Skeletal muscle tissue (tissue), 4 donors: ENCODE data around the gene FAM184A. TPM values are rescaled to one million over a fixed set of nuclear protein-coding genes. Genes with fewer than 3 reads are reported as not detected.
"Not testable (repeated sequence)": the region's sequence is repeated elsewhere in the genome, so short reads cannot be mapped to it uniquely, and the experiment has no call there.

Source experiments
- H3K27ac ChIP-seq: one replicate; pipeline ENCODE4 v1.7.0; 2013; ENCODE audit warnings: mild to moderate bottlenecking, low read depth, low read length, inconsistent platforms
- H3K27me3 ChIP-seq, 3 donors: one replicate each; pipeline ENCODE4 v1.7.0; 2013; ENCODE audit warnings: low read length in 3 of 3; ENCODE audit not compliant: control insufficient read depth in 3 of 3, insufficient read depth in 3 of 3
- H3K36me3 ChIP-seq, 3 donors: one replicate each; pipeline ENCODE4 v1.7.0; 2013; ENCODE audit warnings: low read length in 3 of 3; ENCODE audit not compliant: control insufficient read depth in 3 of 3, insufficient read depth in 3 of 3
- H3K4me1 ChIP-seq, 3 donors: one replicate each; pipeline ENCODE4 v1.7.0; 2013; ENCODE audit warnings: low read length in 3 of 3, mild to moderate bottlenecking in 3 of 3; ENCODE audit not compliant: control insufficient read depth in 3 of 3, insufficient read depth in 3 of 3
- H3K4me3 ChIP-seq, 3 donors: one replicate each; pipeline ENCODE4 v1.7.0; 2013; ENCODE audit warnings: low read length in 3 of 3
- H3K9ac ChIP-seq, 3 donors: one replicate each; pipeline ENCODE4 v1.7.0; 2013; ENCODE audit warnings: low read length in 3 of 3, mild to moderate bottlenecking in 3 of 3, moderate library complexity in 2 of 3, low read depth in 1 of 3
- H3K9me3 ChIP-seq, 3 donors: one replicate each; pipeline ENCODE4 v1.7.0; 2013; ENCODE audit warnings: low read length in 3 of 3; ENCODE audit not compliant: control insufficient read depth in 3 of 3
- total RNA-seq: library from RNA; depleted of rRNA; stranded (reverse); fragments of >200 nt; gene quantifications from one replicate; pipeline ENCODE4 v1.2.3, GENCODE V29; 2014
- donor health status: Osteomylitis.

Gene FAM184A
- total RNA-seq, result 10.4 TPM

GRCh38 chr6:119078376-119079282 is at the start of gene FAM184A:
FAM184A (minus strand) TSS chr6:119078664; CDS start chr6:119078299, 365 bp downstream.
- Histone ChIP-seq H3K4me3 (peak within 1 kb of the TSS; percentile 78 to 84 (median 84)), H3K27ac (peak within 1 kb of the TSS; percentile 44), H3K9ac (peak within 1 kb of the TSS; percentile 74 to 82 (median 74)), H3K9me3 (no peaks in the 10 kb centered on the region), H3K27me3 (peaks cover 0 to 4% (median 0%) of the 10 kb centered on the region in 3 donors), H3K4me1 (peaks cover 10 to 15% (median 14%) of the 10 kb centered on the region in 3 donors), H3K36me3 (no peaks in the 10 kb centered on the region)

- no peaks in the 10 kb centered on the region for H3K9me3 ChIP-seq
Measured at GRCh38 chr6:119127627-119128026, 49.2 kb upstream of the FAM184A start.

GRCh38 chr6:119126826-119127225 is 48.4 kb upstream of the FAM184A start:
- Histone ChIP-seq H3K4me3 (no peak overlapping the region), H3K36me3 (no peaks in the 10 kb centered on the region), H3K9ac (no peak overlapping the region), H3K4me1 (peaks cover 0 to 3% (median 2%) of the 10 kb centered on the region in 3 donors), H3K27me3 (no peaks in the 10 kb centered on the region), H3K9me3 (no peaks in the 10 kb centered on the region), H3K27ac (no peak overlapping the region)

More at GRCh38 chr6:119127627-119128026, 49.2 kb upstream of the FAM184A start:
- Histone ChIP-seq H3K27me3 (no peaks in the 10 kb centered on the region), H3K27ac (no peak overlapping the region), H3K4me1 (peaks cover 0 to 3% (median 2%) of the 10 kb centered on the region in 3 donors), H3K9ac (no peak overlapping the region), H3K4me3 (no peak overlapping the region), H3K36me3 (no peaks in the 10 kb centered on the region)

- Histone ChIP-seq H3K4me3 (no peak overlapping the region), H3K9ac (no peak overlapping the region), H3K27ac (no peak overlapping the region), H3K9me3 (no peaks in the 10 kb centered on the region), H3K4me1 (peaks cover 0 to 3% (median 2%) of the 10 kb centered on the region in 3 donors), H3K36me3 (no peaks in the 10 kb centered on the region), H3K27me3 (no peaks in the 10 kb centered on the region)
Measured at GRCh38 chr6:119126140-119126539, 47.7 kb upstream of the FAM184A start.

- Histone ChIP-seq H3K9ac (no peak overlapping the region), H3K9me3 (no peaks in the 10 kb centered on the region), H3K4me1 (peaks cover 0 to 3% (median 2%) of the 10 kb centered on the region in 3 donors), H3K27me3 (no peaks in the 10 kb centered on the region), H3K27ac (no peak overlapping the region), H3K36me3 (no peaks in the 10 kb centered on the region), H3K4me3 (no peak overlapping the region)
Measured at GRCh38 chr6:119125576-119125975, 47.1 kb upstream of the FAM184A start.

- Histone ChIP-seq H3K36me3 (no peaks in the 10 kb centered on the region), H3K27me3 (no peaks in the 10 kb centered on the region)
Measured at GRCh38 chr6:119124079-119124824, 45.8 kb upstream of the FAM184A start.

GRCh38 chr6:119122336-119122735 is 43.9 kb upstream of the FAM184A start:
- no peaks in the 10 kb centered on the region for H3K36me3 ChIP-seq
- H3K9ac ChIP-seq, result no peak overlapping the region
- H3K4me3 ChIP-seq, result no peak overlapping the region
- no peaks in the 10 kb centered on the region for H3K27me3 ChIP-seq
- no peak overlapping the region for H3K27ac ChIP-seq
- H3K9me3 ChIP-seq, result no peaks in the 10 kb centered on the region
- H3K4me1 ChIP-seq, result no peaks in the 10 kb centered on the region

More at GRCh38 chr6:119124079-119124824, 45.8 kb upstream of the FAM184A start:
- no peak overlapping the region for H3K9ac ChIP-seq
- H3K4me3 ChIP-seq, result no peak overlapping the region
- no peaks in the 10 kb centered on the region for H3K9me3 ChIP-seq
- H3K27ac ChIP-seq, result no peak overlapping the region
- H3K4me1 ChIP-seq, result peaks cover 0 to 2% (median 0%) of the 10 kb centered on the region in 3 donors

GRCh38 chr6:119121367-119121766 is 42.9 kb upstream of the FAM184A start:
- Histone ChIP-seq H3K9ac (no peak overlapping the region), H3K36me3 (no peaks in the 10 kb centered on the region), H3K4me1 (no peaks in the 10 kb centered on the region), H3K4me3 (no peak overlapping the region), H3K9me3 (no peaks in the 10 kb centered on the region), H3K27ac (no peak overlapping the region), H3K27me3 (no peaks in the 10 kb centered on the region)

- H3K4me3 ChIP-seq, result no peak overlapping the region
- no peak overlapping the region for H3K27ac ChIP-seq
- H3K4me1 ChIP-seq, result no peaks in the 10 kb centered on the region
- no peaks in the 10 kb centered on the region for H3K9me3 ChIP-seq
- no peak overlapping the region for H3K9ac ChIP-seq
- H3K27me3 ChIP-seq, result no peaks in the 10 kb centered on the region
- H3K36me3 ChIP-seq, result no peaks in the 10 kb centered on the region
Measured at GRCh38 chr6:119119989-119120388, 41.5 kb upstream of the FAM184A start.

- H3K27me3 ChIP-seq, H3K27ac ChIP-seq, H3K36me3 ChIP-seq, H3K4me1 ChIP-seq, H3K9me3 ChIP-seq, H3K9ac ChIP-seq, H3K4me3 ChIP-seq: not testable (repeated sequence)
Measured at GRCh38 chr6:119119062-119119461, 40.6 kb upstream of the FAM184A start.
